LNCaP clone FGC (cell line): ENCODE results near the gene THNSL1.

Experiments
- DNase-seq: peaks from one replicate; pipeline ENCODE4 v3.0.0-alpha.2; 2011; ENCODE audit warnings: low read depth
- H3K4me3 ChIP-seq: 2 replicates; pipeline ENCODE4 v1.5.1; 2011; ENCODE audit warnings: mild to moderate bottlenecking, low read depth, low read length, control low read depth
- TF ChIP-seq, protein P1 (sequence below): IDR thresholded peaks from 2 replicates; pipeline ENCODE4 v1.5.1; 2012; ENCODE audit warnings: mild to moderate bottlenecking; ENCODE audit not compliant: control insufficient read depth, insufficient read depth; ENCODE audit errors: extremely low read depth

The THNSL1 gene

DNA sequence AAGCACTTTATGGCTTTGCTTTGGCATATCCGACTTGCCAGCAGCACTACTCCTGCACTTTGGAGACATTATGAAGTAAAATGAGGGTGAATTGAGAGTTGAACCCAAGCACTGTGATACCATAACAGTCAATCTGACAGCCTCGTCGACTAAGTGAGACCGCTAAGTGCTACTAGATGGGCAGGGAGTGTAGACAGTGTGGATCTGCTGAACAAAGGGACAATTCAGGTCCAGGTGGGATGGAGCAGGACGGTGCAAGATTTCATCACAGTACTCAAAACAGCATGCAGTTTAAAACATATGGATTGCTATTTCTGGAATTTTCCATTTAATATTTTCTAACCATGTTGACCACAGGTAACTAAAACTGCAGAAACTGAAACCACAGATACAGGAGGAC is 43.2 kb upstream of the THNSL1 start:
- H3K4me3 ChIP-seq = no peak overlapping the region
- TF ChIP-seq, protein P1, sequence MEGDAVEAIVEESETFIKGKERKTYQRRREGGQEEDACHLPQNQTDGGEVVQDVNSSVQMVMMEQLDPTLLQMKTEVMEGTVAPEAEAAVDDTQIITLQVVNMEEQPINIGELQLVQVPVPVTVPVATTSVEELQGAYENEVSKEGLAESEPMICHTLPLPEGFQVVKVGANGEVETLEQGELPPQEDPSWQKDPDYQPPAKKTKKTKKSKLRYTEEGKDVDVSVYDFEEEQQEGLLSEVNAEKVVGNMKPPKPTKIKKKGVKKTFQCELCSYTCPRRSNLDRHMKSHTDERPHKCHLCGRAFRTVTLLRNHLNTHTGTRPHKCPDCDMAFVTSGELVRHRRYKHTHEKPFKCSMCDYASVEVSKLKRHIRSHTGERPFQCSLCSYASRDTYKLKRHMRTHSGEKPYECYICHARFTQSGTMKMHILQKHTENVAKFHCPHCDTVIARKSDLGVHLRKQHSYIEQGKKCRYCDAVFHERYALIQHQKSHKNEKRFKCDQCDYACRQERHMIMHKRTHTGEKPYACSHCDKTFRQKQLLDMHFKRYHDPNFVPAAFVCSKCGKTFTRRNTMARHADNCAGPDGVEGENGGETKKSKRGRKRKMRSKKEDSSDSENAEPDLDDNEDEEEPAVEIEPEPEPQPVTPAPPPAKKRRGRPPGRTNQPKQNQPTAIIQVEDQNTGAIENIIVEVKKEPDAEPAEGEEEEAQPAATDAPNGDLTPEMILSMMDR = no peak
- DNase-seq = no peak

DNA sequence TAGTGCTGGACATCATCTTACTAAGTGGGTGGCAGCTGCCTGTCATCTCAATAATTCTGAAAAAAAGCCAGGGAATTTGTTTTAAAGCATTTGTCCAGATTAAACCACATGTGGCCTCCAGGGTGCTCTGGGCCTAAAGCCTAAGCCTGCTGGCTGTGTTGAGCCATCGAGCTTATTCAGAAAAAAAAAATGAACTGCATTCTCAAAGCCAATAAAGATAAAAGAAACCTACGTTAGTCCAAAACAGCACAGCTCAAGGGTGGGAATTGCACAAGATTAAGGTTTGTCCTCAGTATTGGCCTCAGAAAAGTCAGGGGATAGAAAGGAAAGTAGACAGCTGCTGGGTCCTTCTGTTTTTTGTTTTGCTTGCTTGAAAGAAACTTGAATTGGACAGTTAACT is 41.4 kb upstream of the THNSL1 start:
- DNase-seq = no peak
- no peak overlapping the region for H3K4me3 ChIP-seq
- TF ChIP-seq, protein P1 = no peak

DNA sequence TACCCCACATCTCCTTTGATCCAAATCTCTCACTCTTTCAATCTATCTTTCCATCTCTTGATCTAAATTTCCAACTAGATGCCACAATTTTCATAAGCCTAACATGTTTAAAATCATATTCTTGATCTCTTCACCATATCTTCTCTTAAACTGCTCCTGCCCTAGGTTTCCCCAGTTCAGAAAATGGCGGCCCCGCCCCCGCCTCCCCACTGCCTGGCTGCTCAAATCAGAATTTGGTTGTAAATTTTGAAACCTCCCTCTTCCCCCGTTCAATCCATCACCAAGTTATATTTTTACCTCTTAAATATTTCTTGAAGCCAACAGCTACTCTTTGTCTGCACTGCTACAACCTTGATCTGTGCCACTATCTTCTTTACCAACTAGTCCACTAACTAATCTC is 36.7 kb upstream of the THNSL1 start:
- TF ChIP-seq, protein P1 = no peak
- no peak overlapping the region for H3K4me3 ChIP-seq
- no peak for DNase-seq

DNA sequence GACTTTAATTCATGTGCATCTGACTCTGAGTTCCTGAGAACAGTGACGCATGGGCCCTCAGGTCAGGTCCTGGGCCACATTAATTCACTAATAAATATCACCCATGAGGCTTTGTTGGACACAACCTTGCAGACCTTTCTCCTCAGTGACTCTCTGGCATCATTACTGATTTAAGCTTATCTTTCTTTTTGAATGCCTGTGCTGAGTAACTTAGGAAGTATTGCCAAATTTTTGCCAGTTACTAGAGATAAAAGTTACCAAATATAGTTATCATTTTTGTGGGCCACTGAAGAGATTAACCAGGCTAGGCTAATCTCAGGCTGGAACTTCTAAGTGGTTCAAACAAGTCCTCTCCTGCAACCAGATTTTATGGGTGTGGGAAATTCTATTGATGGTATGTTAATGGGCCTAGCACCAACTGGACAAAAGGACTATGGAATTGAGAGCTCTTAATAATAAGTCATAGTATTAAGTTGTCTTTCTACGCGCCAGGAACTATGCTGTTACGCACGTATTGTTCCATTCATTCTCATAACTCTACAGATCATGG is 35.2 kb upstream of the THNSL1 start:
- TF ChIP-seq, protein P1 = no peak
- H3K4me3 ChIP-seq = no peak overlapping the region
- no peak for DNase-seq

DNA sequence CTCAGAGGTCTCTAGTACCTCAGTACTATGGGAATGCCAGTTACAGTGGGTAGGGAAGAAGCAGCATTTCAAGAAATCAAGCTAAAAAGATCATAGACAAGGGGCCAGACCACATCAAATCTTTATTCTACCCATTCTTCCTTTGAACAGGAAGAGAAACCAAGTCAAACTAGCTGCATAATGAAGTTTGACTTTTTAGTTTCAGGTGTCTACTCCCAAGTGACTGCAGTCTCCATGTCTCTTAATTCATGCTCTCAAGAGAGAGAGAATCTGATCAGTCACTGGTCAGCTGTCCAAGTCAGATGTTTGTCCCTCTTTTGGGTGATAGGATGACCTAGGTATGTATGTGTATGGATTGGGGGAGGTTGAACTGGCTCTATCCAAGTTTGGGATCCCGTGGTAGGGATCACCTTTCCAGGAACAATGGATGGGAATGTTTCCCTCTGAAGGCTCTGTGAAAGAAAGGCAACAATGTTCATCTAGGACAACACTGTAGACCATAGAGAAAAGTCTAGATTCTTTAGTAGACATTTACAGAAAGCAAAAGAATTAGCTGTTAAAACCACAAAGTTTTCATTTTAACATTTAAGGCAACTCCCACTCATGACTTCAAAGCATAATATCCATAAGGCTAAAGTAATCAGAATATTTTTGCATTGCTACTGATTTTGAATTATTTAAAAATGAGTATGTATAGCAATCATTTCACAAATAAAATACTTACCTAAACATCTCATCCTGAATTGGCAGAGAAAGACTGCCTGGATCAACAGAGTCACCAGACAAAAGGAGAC is 33.9 kb upstream of the THNSL1 start:
- DNase-seq = no peak
- TF ChIP-seq, protein P1 = no peak
- no peak overlapping the region for H3K4me3 ChIP-seq

DNA sequence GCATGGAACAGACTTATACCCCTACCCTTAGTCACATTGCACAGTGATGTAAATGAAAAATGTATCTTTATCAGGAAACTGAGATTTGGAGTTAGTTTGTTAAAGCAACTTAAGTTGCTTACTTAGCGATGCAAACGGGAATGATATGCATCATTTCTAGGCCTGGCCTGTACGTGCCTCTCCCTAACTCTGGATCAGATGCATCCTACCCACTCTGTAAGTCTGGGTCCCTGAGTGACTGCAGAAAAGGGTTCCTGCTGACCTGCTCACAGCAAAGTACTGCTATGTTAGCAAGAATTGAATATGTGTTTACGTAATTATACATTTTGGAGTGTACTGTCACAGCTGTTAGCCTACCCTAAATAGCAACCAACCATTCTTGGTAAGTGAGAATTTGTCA is 33.3 kb upstream of the THNSL1 start:
- H3K4me3 ChIP-seq = no peak overlapping the region
- TF ChIP-seq, protein P1 = no peak
- no peak for DNase-seq

DNA sequence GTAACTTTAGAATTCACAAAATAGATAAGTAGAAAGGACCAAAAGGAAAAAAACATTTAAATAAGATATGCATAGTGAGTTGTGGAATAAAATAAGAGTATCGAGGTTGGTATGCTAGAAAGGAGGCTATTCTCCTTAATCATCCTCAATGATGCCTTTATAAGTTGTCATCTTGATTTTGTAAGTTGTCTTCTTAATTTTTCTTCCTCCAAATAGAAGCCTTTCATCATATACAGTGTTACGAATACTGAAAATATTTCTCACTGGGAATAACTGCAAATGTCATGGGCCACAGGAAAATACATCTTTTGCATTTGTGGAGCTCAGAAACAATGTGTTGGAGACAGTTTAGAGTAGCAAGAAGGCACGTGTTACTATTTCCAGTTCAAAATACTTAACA is 32.5 kb upstream of the THNSL1 start:
- no peak for DNase-seq
- TF ChIP-seq, protein P1 = no peak
- no peak overlapping the region for H3K4me3 ChIP-seq
